Kidney epithelial cell (primary cell): Measurements from ENCODE around the gene TRIM44. TPM values are rescaled to one million over a fixed set of nuclear protein-coding genes. Genes with fewer than 3 reads are reported as not detected.
"Not testable (repeated sequence)": the region's sequence is repeated elsewhere in the genome, so short reads cannot be mapped to it uniquely, and the experiment has no call there.

Source experiments
- DNase-seq: peaks from one replicate; pipeline ENCODE4 v3.0.0-alpha.2; 2010; ENCODE audit warnings: low read depth
- H3K27me3 ChIP-seq: 2 replicates; pipeline ENCODE4 v1.6.0; 2011; ENCODE audit warnings: low read length; ENCODE audit not compliant: control insufficient read depth, insufficient read depth
- H3K36me3 ChIP-seq: 2 replicates; pipeline ENCODE4 v1.5.1; 2011; ENCODE audit warnings: low read length; ENCODE audit not compliant: control insufficient read depth, insufficient read depth
- H3K4me3 ChIP-seq: 2 replicates; pipeline ENCODE4 v1.5.1; 2011; ENCODE audit warnings: low read depth, mild to moderate bottlenecking, control low read depth, low read length
- total RNA-seq: library from RNA; depleted of rRNA; stranded (reverse); fragments of >200 nt; gene quantifications from 2 replicates; pipeline ENCODE4 v1.2.3, GENCODE V29; 2015
- TF ChIP-seq, protein P1 (sequence below): IDR thresholded peaks from 2 replicates; pipeline ENCODE4 v1.5.1; 2011; ENCODE audit warnings: mild to moderate bottlenecking, moderate library complexity, low read length, control low read depth, inconsistent platforms; ENCODE audit not compliant: insufficient read depth, poor library complexity, severe bottlenecking

The TRIM44 gene
- total RNA-seq, 1 donor from 2014 or later: 40.9 TPM

DNA sequence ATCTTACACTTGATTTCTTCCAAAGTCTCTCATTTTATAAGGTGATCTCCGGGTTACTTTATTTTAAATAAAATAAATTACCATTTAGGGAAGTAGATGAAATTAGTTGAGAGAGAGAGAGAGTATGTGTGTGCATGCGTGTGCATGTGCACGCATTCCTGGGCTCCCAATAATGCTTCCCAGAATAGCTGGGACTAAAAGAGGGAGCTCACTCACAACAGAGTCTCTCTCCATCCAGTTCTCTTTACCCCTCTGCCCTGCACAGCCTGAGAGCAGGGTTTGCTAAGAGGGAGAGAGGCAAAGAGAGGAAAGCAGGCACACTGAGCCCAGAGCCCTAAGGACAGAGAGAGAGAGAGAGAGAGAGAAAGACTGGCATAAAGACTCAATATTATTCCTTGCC lies 11.3 kb upstream of the TRIM44 start:
- Histone ChIP-seq H3K27me3 (no peaks in the 10 kb centered on the region), H3K36me3 (no peaks in the 10 kb centered on the region), H3K4me3 (no peak overlapping the region)
- TF ChIP-seq, protein P1, sequence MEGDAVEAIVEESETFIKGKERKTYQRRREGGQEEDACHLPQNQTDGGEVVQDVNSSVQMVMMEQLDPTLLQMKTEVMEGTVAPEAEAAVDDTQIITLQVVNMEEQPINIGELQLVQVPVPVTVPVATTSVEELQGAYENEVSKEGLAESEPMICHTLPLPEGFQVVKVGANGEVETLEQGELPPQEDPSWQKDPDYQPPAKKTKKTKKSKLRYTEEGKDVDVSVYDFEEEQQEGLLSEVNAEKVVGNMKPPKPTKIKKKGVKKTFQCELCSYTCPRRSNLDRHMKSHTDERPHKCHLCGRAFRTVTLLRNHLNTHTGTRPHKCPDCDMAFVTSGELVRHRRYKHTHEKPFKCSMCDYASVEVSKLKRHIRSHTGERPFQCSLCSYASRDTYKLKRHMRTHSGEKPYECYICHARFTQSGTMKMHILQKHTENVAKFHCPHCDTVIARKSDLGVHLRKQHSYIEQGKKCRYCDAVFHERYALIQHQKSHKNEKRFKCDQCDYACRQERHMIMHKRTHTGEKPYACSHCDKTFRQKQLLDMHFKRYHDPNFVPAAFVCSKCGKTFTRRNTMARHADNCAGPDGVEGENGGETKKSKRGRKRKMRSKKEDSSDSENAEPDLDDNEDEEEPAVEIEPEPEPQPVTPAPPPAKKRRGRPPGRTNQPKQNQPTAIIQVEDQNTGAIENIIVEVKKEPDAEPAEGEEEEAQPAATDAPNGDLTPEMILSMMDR: no peak
- DNase-seq: no peak

DNA sequence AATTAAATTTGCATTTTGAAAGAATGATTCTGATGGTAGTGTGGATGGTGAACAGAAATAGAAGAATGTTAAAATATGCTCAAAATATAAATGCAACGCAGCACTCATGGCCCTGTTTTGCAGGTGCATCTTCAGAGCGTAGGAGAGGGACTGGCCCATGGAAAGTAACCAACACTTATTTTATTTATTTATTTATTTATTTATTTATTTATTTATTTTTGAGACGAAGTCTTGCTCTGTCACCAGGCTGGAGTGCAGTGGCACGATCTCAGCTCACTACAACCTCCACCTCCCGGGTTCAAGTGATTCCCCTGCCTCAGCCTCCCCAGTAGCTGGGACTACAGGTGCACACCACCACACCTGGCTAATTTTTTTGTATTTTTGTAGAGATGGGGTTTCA lies 9.8 kb upstream of the TRIM44 start:
- not testable (repeated sequence) for DNase-seq, H3K27me3 ChIP-seq, H3K4me3 ChIP-seq, H3K36me3 ChIP-seq

DNA sequence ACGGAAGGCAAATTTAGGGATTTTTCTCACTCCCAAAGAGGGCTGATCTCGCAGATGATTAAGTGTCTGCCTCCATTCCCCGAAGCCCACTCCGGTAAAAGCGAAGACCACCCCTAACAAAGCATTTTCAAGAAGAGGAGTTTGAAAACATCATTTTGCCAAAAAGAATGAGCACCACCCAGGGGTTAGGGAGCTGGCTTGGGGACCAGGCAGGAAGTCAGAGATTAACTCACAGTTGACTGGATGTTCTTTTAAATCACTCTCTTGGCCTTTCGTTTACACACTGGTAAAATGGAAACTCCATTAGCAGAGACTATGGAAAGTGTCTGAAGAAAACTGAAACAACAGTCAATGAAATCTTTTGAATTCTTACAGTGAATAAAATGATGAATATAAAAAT lies 7.9 kb upstream of the TRIM44 start:
- Histone ChIP-seq H3K27me3 (no peaks in the 10 kb centered on the region), H3K4me3 (no peak overlapping the region), H3K36me3 (no peaks in the 10 kb centered on the region)
- DNase-seq: no peak
- TF ChIP-seq, protein P1: no peak

DNA sequence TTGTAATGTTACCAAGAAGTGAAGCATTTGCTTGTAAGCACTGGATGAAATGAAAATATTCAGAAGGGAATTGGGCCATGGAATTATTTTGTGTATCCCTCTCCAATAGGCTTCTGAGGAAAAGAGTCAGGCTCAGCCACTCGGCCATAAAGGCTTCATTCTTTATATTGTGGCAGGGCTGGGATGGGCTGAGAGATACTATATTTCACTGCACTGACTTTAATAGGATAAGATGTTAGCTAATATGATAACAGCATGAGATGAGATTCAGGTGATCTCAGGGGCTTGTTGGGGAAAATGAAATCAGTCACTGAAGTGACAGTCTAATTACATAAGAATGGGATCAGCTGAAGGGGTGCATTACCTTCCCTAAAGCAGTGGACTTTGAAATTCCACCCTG lies 7.3 kb upstream of the TRIM44 start:
- no peaks in the 10 kb centered on the region for H3K27me3 ChIP-seq
- H3K4me3 ChIP-seq: no peak overlapping the region
- H3K36me3 ChIP-seq: no peaks in the 10 kb centered on the region
- DNase-seq: no peak
- TF ChIP-seq, protein P1: no peak

DNA sequence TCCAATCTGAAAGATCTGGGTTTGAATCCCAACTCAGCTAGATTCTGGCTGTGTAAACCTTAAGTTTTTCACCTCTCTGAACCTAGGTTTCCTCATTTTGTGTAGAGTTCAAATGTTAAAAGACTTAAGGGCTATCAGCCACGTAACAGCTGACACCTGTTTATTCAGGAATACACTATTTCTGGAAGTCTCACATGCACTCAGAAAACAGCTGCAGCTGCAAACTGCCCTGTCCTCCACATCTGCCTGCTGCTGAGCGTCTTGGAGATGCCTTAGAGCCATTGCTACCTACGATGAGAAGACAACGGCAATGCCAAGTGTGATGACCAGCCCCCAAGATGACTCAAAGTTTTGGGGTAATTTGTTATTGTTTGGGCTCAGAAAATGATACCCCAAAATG lies 6.7 kb upstream of the TRIM44 start:
- Histone ChIP-seq H3K27me3 (no peaks in the 10 kb centered on the region), H3K36me3 (no peaks in the 10 kb centered on the region), H3K4me3 (no peak overlapping the region)
- no peak for DNase-seq
- TF ChIP-seq, protein P1: no peak

DNA sequence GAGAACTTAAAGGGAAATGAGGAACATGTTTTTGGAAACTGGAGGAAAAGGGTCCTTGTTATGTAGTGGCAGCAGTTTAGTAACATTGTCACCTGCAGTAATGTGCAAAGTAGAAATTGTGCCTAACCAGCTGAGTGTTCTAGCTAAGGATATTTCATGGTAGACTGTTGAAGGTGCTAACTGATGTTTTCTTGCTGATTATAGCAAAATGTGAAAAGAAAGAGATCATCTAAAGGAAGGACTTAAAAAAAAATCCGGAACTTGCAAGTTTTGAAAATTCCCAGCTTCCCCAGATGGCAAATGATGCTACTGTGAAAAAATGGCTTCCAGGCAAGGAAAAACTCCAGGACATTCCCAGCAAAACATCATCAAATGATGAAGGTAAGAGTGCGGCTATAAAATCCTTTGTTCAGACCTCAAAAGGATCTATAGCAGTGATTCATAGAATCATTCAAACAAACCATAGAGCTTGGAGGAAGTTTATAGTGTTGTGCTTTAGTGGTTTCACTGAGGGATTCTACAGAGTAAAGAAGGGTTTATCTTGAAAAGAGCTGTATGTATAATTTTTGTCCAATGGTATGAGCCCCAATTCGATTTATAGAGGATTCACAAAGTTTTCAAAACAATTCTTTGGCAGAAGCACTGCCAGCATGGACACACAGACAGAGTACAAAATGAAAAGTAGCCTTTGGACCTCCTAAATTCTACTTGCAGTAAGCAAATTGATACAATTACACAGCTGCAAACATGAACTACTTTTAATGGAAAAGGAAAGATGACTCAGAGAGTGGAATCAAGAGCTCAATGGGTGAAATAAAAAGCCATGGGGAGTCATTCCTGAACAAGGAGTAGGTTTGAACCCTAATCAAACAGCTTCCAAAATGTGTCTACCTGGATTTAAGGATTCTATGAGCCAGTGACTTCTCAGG lies 4.3 kb upstream of the TRIM44 start:
- TF ChIP-seq, protein P1: no peak
- DNase-seq: no peak
- no peaks in the 10 kb centered on the region for H3K27me3 ChIP-seq
- H3K4me3 ChIP-seq: no peak overlapping the region
- no peaks in the 10 kb centered on the region for H3K36me3 ChIP-seq
